Activated CD8-positive, alpha-beta T cell treated with anti-CD3 and anti-CD28 coated beads for 36 hours (primary cell): ENCODE measurements around the gene MREG. TPM values are rescaled to one million over a fixed set of nuclear protein-coding genes. Genes with fewer than 3 reads are reported as not detected.

Experiments used
- ATAC-seq: fragments of 200-7000 bp; cut with Tn5 transposase; one replicate; pipeline ENCODE4 v1.10.0; 2021; ENCODE audit warnings: mild to moderate bottlenecking, moderate library complexity
- CTCF ChIA-PET: fragments of 350-600 bp; sonication (Branson Sonifier 250); formaldehyde crosslinking; loops from one replicate; lab custom pipeline; 2021; ENCODE audit warnings: antibody characterized with exemption; lab: Charles Lee
- POLR2A ChIA-PET: fragments of 350-600 bp; sonication (Branson Sonifier 250); formaldehyde crosslinking; loops from one replicate; lab custom pipeline; 2021; ENCODE audit warnings: antibody characterized with exemption; lab: Charles Lee
- DNase-seq: peaks from one replicate; pipeline ENCODE4 v3.0.0-alpha.2; 2020
- H3K27ac Mint-ChIP-seq: one replicate; pipeline ENCODE4 v1.8.0; 2021; ENCODE audit warnings: mild to moderate bottlenecking, mixed read lengths
- H3K27me3 Mint-ChIP-seq: one replicate; pipeline ENCODE4 v1.8.0; 2021; ENCODE audit warnings: mixed read lengths
- H3K36me3 Mint-ChIP-seq: one replicate; pipeline ENCODE4 v1.8.0; 2021; ENCODE audit warnings: low read depth, mixed read lengths
- H3K4me1 Mint-ChIP-seq: one replicate; pipeline ENCODE4 v1.8.0; 2021; ENCODE audit warnings: low read depth, mixed read lengths
- H3K4me3 Mint-ChIP-seq: one replicate; pipeline ENCODE4 v1.8.0; 2021; ENCODE audit warnings: mild to moderate bottlenecking, moderate library complexity, mixed read lengths
- H3K9me3 Mint-ChIP-seq: one replicate; pipeline ENCODE4 v1.8.0; 2021; ENCODE audit warnings: mixed read lengths
- CTCF ChIP-seq: fragments of 200-600 bp; IDR thresholded peaks from one replicate; pipeline ENCODE4 v1.8.0; 2022; ENCODE audit warnings: antibody characterized with exemption, mild to moderate bottlenecking
- intact Hi-C: fragments of 100-400 bp; cut with micrococcal nuclease; formaldehyde crosslinking; loops from one replicate; pipeline ENCODE4 v1.10.0; 2022
- total RNA-seq, 2 experiments: library from RNA; stranded (reverse); gene quantifications; one replicate each; pipeline ENCODE4 v1.2.3, GENCODE V29; 2021

Gene MREG
- total RNA-seq, 2 experiments from 2014 or later, result 8.0 to 10.9 TPM

- H3K27me3 Mint-ChIP-seq, result no peaks in the 10 kb centered on the region
- CTCF ChIA-PET, result no interaction called here
These were observed 42.3 kb upstream of the MREG start for GRCh38 chr2:216055680-216056079.

GRCh38 chr2:216052420-216052819 lies 39.1 kb upstream of the MREG start:
- Mint-ChIP-seq H3K4me3 (no peak overlapping the region), H3K4me1 (peaks cover 10% of the 10 kb centered on the region), H3K9me3 (no peaks in the 10 kb centered on the region), H3K27ac (no peak overlapping the region), H3K36me3 (peaks cover 5% of the 10 kb centered on the region), H3K27me3 (no peaks in the 10 kb centered on the region)
- ChIA-PET CTCF (no interaction called here), POLR2A (no interaction called here)
- intact Hi-C loops, result no loop called here
- no peak for DNase-seq
- no peak for TF ChIP-seq CTCF
- no peak for ATAC-seq

More at GRCh38 chr2:216055680-216056079, 42.3 kb upstream of the MREG start:
- POLR2A ChIA-PET, result no interaction called here
- intact Hi-C loops, result no loop called here
- peaks cover 5% of the 10 kb centered on the region for H3K9me3 Mint-ChIP-seq
- no peak for TF ChIP-seq CTCF
- H3K4me3 Mint-ChIP-seq, result no peak overlapping the region
- peaks cover 33% of the 10 kb centered on the region for H3K4me1 Mint-ChIP-seq
- peaks cover 15% of the 10 kb centered on the region for H3K36me3 Mint-ChIP-seq
- DNase-seq, result no peak
- ATAC-seq, result no peak
- no peak overlapping the region for H3K27ac Mint-ChIP-seq

GRCh38 chr2:216051350-216051749 lies 38.0 kb upstream of the MREG start:
- peaks cover 5% of the 10 kb centered on the region for H3K36me3 Mint-ChIP-seq
- peaks cover 2% of the 10 kb centered on the region for H3K4me1 Mint-ChIP-seq
- DNase-seq (no peak), ATAC-seq (no peak)
- no peak overlapping the region for H3K27ac Mint-ChIP-seq
- intact Hi-C loops, result no loop called here
- H3K9me3 Mint-ChIP-seq, result no peaks in the 10 kb centered on the region
- CTCF ChIA-PET, result interaction anchor here (0.9 to 1.4 kb wide), 3 partner anchors 7 to 28 kb away, joined by 3 to 5 read pairs (median 4); no protein-coding TSS in a partner anchor
- no peaks in the 10 kb centered on the region for H3K27me3 Mint-ChIP-seq
- TF ChIP-seq CTCF, result no peak
- no peak overlapping the region for H3K4me3 Mint-ChIP-seq
- POLR2A ChIA-PET, result no interaction called here

GRCh38 chr2:216049452-216049851 lies 36.1 kb upstream of the MREG start:
- Mint-ChIP-seq H3K4me3 (no peak overlapping the region), H3K36me3 (peaks cover 5% of the 10 kb centered on the region), H3K27me3 (no peaks in the 10 kb centered on the region), H3K27ac (no peak overlapping the region), H3K4me1 (peaks cover 8% of the 10 kb centered on the region), H3K9me3 (no peaks in the 10 kb centered on the region)
- DNase-seq, result no peak
- CTCF ChIA-PET, result interaction anchor here (0.9 to 2.3 kb wide), 2 partner anchors 9 to 16 kb away, joined by 3 to 10 read pairs; no protein-coding TSS in a partner anchor
- POLR2A ChIA-PET, result interaction anchor here (0.6 kb wide), 1 partner anchor 44 kb away, joined by 3 read pairs; no protein-coding TSS in a partner anchor
- no peak for ATAC-seq
- TF ChIP-seq CTCF, result no peak
- intact Hi-C loops, result no loop called here

- CTCF ChIA-PET, result interaction anchor here (0.9 to 2.3 kb wide), 4 partner anchors 12 to 93 kb away, joined by 3 to 10 read pairs (median 4); no protein-coding TSS in a partner anchor
- H3K4me3 Mint-ChIP-seq, result no peak overlapping the region
- no peak for TF ChIP-seq CTCF
- POLR2A ChIA-PET, result interaction anchor here (1.0 kb wide), 1 partner anchor 15 kb away, joined by 4 read pairs; no protein-coding TSS in a partner anchor
- H3K4me1 Mint-ChIP-seq, result peaks cover 8% of the 10 kb centered on the region
- no peaks in the 10 kb centered on the region for H3K9me3 Mint-ChIP-seq
- ATAC-seq, result no peak
- no peak overlapping the region for H3K27ac Mint-ChIP-seq
- no peak for DNase-seq
- H3K36me3 Mint-ChIP-seq, result peaks cover 11% of the 10 kb centered on the region
- intact Hi-C loops, result no loop called here
- H3K27me3 Mint-ChIP-seq, result no peaks in the 10 kb centered on the region
These were observed 34.0 kb upstream of the MREG start for GRCh38 chr2:216047397-216047796.
